GM12801 (cell line): ENCODE data around the gene FMNL2.

Experiments used
- TF ChIP-seq, protein P1 (sequence below): IDR thresholded peaks from one replicate; pipeline ENCODE4 v1.5.1; 2011; ENCODE audit warnings: control low read depth; ENCODE audit not compliant: insufficient read length; ENCODE audit errors: extremely low read depth

FMNL2 gene

DNA sequence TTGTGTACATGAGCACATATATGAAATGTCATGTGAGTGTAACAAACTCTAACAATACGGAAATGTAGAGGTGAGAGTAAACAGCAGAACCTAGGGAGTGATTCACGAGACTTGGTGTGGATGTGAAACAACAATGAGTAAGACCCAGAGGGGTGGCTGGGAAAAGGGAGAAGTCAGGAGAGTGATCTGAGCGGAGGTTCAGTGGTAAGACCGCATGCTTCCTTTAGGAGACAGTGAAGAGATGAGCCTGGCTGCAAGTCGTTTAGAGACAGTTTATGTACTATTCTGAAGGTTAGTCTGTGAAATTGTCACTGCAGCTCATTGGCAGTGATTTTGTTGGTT is 231.7 kb downstream of the FMNL2 start:
- TF ChIP-seq, protein P1, sequence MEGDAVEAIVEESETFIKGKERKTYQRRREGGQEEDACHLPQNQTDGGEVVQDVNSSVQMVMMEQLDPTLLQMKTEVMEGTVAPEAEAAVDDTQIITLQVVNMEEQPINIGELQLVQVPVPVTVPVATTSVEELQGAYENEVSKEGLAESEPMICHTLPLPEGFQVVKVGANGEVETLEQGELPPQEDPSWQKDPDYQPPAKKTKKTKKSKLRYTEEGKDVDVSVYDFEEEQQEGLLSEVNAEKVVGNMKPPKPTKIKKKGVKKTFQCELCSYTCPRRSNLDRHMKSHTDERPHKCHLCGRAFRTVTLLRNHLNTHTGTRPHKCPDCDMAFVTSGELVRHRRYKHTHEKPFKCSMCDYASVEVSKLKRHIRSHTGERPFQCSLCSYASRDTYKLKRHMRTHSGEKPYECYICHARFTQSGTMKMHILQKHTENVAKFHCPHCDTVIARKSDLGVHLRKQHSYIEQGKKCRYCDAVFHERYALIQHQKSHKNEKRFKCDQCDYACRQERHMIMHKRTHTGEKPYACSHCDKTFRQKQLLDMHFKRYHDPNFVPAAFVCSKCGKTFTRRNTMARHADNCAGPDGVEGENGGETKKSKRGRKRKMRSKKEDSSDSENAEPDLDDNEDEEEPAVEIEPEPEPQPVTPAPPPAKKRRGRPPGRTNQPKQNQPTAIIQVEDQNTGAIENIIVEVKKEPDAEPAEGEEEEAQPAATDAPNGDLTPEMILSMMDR: no peak

DNA sequence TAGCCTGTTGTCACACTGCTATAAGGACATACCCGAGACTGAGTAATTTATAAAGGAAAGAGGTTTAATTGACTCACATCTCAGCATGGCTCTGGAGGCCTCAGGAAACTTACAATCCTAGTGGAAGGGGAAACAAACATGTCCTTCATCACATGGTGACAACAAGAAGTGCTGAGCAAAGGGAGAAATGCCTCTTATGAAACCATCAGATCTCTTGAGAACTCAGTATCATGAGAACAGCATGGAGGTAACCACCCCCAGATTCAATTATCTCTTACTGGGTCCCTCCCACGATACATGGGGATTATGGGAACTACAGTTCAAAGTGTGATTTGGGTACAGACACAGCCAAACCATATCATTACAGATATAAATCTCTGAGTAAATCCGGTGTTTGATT is 233.6 kb downstream of the FMNL2 start:
- TF ChIP-seq, protein P1: no peak

DNA sequence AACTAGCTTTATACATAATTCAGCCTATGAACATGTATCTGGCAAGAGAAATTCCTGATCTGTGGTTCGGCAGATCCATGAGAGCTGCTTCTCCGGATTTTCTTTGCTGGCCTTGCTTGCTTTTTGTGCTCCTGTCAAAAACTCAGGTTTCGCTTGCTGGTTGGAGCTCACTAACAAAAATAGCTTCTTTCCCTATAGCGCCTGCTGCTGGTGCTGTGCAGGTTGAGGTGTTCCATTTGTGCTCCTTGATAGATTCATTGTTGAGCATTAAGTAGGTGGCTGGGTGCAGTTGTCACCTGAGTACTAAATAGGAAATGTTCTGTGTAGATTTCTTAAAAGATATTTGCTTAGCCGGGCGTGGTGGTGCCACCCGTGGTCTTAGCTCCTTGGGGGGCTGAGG is 234.2 kb downstream of the FMNL2 start:
- TF ChIP-seq, protein P1: no peak

DNA sequence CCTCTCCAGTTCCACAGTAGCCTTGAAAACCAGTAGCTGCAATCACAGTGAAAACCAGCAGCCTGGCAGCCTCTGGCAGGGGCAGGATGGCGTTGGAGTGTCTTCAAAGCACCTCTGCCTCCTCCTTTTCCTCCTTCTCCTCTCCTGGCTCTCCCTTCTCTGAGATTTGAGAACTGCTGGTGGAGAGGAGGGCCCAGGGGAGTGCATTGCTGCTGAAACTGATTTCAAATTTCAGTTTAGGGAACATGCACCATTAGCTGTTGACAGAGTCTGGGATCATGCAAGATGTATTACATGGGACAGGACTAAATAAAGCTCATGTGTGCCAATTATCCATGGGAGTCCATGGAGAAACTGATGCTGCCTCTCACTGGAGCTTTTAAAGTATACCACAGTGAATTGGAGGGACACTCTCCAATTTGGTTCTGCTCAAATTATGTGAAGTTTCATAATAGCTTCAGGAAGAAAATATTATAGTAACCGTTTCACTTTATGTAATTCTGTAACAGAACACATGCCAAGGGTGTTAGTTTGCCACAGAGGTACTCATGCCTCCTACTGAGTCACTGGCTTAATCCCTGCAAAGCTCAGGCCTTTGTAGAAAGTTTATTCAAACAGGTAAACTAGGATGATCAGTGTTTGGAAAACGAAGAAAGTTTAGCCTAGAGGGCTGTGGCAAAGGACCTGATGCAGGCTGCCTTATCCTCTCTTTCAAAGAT is 236.2 kb downstream of the FMNL2 start:
- TF ChIP-seq, protein P1: no peak

DNA sequence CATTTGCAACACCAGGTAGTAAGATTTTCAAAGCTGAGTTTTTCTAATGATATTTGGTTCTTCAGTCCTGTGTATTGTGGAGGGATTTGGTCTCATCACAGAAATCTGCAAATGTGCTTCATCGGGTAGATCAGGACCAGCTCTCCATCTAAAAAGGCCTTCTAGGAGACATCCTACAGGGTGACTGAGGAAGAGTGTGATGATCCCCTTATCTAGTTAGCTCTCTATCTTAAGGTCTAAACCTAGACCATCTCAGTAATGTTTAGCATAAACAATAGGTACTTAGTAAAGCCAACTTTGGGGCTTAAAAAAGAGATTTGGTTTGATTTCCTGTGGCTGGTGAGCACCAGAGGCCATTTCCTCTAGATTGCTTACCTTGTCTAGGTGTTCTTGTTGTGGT is 237.1 kb downstream of the FMNL2 start:
- TF ChIP-seq, protein P1: no peak

DNA sequence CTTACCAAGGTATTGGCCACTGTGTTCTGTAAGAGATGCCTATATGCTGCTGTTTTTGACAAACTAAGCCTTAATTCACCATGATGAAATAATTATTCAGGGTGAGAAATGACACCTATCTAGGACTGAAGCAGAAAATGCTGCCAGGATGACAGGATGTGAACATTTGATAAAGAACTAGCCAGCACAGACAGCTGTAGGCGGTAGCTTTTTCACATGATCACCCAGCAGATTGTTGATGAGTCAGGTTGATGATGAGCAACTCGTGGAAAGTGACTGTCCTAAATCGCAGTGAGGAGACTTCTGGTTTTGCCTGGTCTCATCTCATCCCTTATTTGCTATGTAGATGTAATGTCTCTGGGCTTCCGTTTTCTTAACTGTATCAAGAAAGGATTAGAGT is 238.2 kb downstream of the FMNL2 start:
- TF ChIP-seq, protein P1: no peak

DNA sequence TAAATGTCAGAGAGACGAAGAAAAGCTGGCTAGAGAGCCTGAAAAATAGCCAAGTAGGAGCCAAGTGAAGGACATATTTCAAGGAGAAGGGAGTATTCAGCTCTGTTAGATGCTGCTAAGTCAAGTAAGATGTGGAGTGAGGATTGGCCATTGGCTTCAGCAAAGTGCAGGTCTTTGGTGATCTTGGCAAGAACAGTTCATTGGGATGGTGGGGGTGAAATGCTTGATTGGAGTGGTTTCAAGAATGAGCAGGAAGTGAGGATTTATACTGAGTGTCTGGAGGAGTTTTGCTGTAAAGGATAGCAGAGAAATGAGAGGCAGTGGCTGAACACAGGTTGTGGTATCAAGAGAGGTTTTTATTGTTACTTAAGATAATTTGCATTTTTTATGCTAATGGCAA is 242.6 kb downstream of the FMNL2 start:
- TF ChIP-seq, protein P1: no peak

DNA sequence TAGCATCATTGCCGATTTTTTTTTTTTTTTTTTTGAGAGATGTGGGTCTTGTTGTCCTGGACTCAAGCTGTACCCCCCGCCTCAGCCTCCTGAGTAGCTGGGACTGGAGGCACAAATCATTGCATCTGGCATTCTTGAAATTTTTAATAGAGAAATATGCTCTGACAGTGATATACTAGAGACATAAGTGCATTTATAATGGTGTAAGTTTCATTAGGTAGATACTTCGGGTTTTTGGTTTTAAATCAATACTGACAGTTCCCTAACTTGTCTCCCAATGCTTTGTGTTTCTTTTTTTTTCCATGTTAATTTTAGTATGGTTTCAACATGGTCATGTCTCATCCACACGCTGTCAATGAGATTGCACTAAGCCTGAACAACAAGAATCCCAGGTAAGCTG is 243.6 kb downstream of the FMNL2 start:
- TF ChIP-seq, protein P1: no peak
